SIG-M5 (cell line): Measurements from ENCODE around the gene GCM1.
"Not testable (repeated sequence)": the region's sequence is repeated elsewhere in the genome, so short reads cannot be mapped to it uniquely, and the experiment has no call there.

ENCODE experiments used
- DNase-seq: peaks from one replicate; lab custom pipeline; 2025; lab: John Stamatoyannopoulos, UW

The GCM1 gene

GRCh38 chr6:53148684-53149083, at the start of gene GCM1:
GCM1 (minus strand) TSS chr6:53148841; CDS start chr6:53145632, 3,209 bp downstream.
- DNase-seq: no peak

GRCh38 chr6:53197553-53197952, 48.9 kb upstream of the GCM1 start:
- DNase-seq: no peak

- no peak for DNase-seq
Measured at GRCh38 chr6:53195048-53195447, 46.4 kb upstream of the GCM1 start.

- DNase-seq: no peak
Measured at GRCh38 chr6:53192682-53193188, 44.1 kb upstream of the GCM1 start.

- DNase-seq: no peak
Measured at GRCh38 chr6:53189554-53189953, 40.9 kb upstream of the GCM1 start.

GRCh38 chr6:53188833-53189232, 40.2 kb upstream of the GCM1 start:
- DNase-seq: no peak

- no peak for DNase-seq
Measured at GRCh38 chr6:53180678-53181077, 32.0 kb upstream of the GCM1 start.

GRCh38 chr6:53179961-53180651, 31.5 kb upstream of the GCM1 start:
- no peak for DNase-seq

- DNase-seq: no peak
Measured at GRCh38 chr6:53178837-53179432, 30.3 kb upstream of the GCM1 start.

GRCh38 chr6:53175027-53175426, 26.4 kb upstream of the GCM1 start:
- no peak for DNase-seq

- no peak for DNase-seq
Measured at GRCh38 chr6:53172468-53172803, 23.8 kb upstream of the GCM1 start.

- DNase-seq: no peak
Measured at GRCh38 chr6:53171605-53172467, 23.2 kb upstream of the GCM1 start.

GRCh38 chr6:53168516-53169267, 20.1 kb upstream of the GCM1 start:
- DNase-seq: no peak

GRCh38 chr6:53165293-53165692, 16.7 kb upstream of the GCM1 start:
- no peak for DNase-seq

GRCh38 chr6:53162606-53163005, 14.0 kb upstream of the GCM1 start:
- DNase-seq: no peak

GRCh38 chr6:53161481-53162009, 12.9 kb upstream of the GCM1 start:
- DNase-seq: no peak

- DNase-seq: no peak
Measured at GRCh38 chr6:53159558-53159957, 10.9 kb upstream of the GCM1 start.

GRCh38 chr6:53158076-53158475, 9.4 kb upstream of the GCM1 start:
- DNase-seq: not testable (repeated sequence)

- not testable (repeated sequence) for DNase-seq
Measured at GRCh38 chr6:53155279-53155678, 6.6 kb upstream of the GCM1 start.

GRCh38 chr6:53154794-53155193, 6.2 kb upstream of the GCM1 start:
- DNase-seq: no peak

GRCh38 chr6:53154071-53154470, 5.4 kb upstream of the GCM1 start:
- no peak for DNase-seq

- DNase-seq: no peak
Measured at GRCh38 chr6:53152576-53152975, 3.9 kb upstream of the GCM1 start.
